ENCODE data around the gene MDH2.

Gene MDH2

DNA sequence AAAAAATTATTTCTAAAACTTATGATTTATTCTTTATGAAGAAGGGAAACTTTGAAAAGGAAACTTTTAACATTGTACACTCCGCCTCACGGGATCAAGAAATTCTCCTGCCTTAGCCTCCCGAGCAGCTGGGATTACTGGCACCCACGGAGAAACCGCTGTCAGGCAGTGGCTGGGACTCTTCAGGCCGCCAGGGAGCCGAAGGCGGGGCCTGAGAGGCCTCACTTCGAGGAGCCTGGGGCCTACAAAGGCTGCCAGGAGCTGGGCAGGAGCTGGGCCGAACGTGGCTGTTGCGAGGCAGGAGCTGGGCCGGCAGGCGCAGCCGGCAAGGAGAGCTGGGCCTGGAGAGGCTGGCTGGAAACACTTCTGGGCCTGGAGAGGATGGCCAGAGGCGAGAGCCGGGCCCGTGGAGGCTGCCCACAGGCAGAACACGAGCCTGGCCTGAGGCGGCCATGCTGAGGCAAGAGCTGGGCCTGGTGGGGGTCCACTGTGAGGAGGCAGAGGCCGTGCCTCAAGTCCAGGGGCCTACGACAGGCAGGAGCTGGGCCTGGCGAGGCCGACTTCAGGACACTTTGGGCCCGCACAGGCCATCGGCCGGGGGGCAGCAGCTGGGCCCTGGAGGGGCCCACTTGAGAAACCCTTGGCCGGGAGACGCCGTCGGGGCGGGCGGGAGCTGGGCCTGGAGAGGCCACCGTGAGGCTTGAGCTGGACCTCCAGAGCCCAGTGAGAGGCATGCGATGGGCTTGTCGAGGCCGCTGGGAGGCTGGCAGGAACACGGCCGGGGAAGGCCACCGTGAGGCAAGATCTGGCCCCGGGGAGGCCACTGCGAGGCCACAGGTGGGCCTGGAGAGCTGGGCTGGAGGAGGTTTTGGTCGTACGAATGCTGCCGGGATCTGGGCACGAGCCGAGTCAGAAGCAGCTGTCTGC lies 23.7 kb downstream of the MDH2 start:
- no peak for TF ChIP-seq CTCF (IDR thresholded peaks at IDR 0.05; ENCODE audit: extremely low read depth, insufficient read depth, missing control alignments)
- DNase-seq (ENCODE audit: low spot score): no peak
- in situ Hi-C loops (cut with MboI; ENCODE audit: low pct_unique_long_range_greater_than_20kb, low sequenced_read_pairs, unreplicated experiment): no loop called here

- no peak for TF ChIP-seq CTCF (IDR thresholded peaks at IDR 0.05; ENCODE audit: extremely low read depth, insufficient read depth, missing control alignments)
- in situ Hi-C loops (cut with MboI; ENCODE audit: low pct_unique_long_range_greater_than_20kb, low sequenced_read_pairs, unreplicated experiment): no loop called here
Observed at GRCh38 chr7:76072243-76073148, 24.6 kb downstream of the MDH2 start.

GRCh38 chr7:76073335-76073990 lies 25.6 kb downstream of the MDH2 start:
- in situ Hi-C loops (cut with MboI; ENCODE audit: low pct_unique_long_range_greater_than_20kb, low sequenced_read_pairs, unreplicated experiment): no loop called here
- DNase-seq (ENCODE audit: low spot score): no peak
- TF ChIP-seq CTCF (IDR thresholded peaks at IDR 0.05; ENCODE audit: extremely low read depth, insufficient read depth, missing control alignments): no peak

More at GRCh38 chr7:76072243-76073148, 24.6 kb downstream of the MDH2 start:
- DNase-seq (ENCODE audit: low spot score): no peak

DNA sequence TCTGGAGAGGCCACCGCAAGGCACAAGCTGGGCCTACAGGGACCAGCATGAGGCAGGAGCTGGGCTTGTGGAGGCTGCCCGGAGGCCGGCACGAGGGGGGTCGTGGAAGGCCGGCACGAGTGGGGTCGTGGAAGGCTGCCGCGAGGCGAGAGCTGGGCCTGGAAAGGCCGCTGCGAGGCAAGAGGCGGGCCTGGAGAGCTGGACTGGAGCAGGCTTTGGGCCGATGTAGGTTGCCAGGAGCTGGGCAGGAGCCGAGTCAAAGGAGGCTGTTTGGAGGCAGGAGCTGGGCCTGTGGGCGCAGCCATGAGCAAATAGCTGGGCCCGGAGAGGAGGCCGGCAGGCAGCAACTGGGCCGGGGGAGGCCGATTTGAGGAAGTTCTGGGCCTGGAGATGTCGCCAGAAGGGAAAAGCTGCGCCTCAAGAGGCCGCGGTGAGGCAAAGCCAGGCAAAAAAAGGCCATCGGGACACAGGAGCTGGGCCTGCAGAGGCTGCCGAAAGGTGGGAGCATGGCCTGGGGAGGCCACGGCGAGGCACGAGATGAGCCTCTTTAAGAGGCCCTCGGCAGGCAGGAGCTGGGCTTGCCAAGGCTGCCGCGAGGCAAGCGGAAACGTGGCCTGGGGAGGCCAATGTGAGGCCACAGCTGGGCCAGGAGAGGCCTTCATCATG lies 26.5 kb downstream of the MDH2 start:
- in situ Hi-C loops (cut with MboI; ENCODE audit: low pct_unique_long_range_greater_than_20kb, low sequenced_read_pairs, unreplicated experiment): no loop called here
- TF ChIP-seq CTCF (IDR thresholded peaks at IDR 0.05; ENCODE audit: extremely low read depth, insufficient read depth, missing control alignments): no peak
- DNase-seq (ENCODE audit: low spot score): no peak

- TF ChIP-seq CTCF (IDR thresholded peaks at IDR 0.05; ENCODE audit: extremely low read depth, insufficient read depth, missing control alignments): no peak
- no peak for DNase-seq (ENCODE audit: low spot score)
Observed at GRCh38 chr7:76074972-76075370, 27.1 kb downstream of the MDH2 start.

GRCh38 chr7:76076995-76077394 lies 29.1 kb downstream of the MDH2 start:
- in situ Hi-C loops (cut with MboI; ENCODE audit: low pct_unique_long_range_greater_than_20kb, low sequenced_read_pairs, unreplicated experiment): no loop called here
- DNase-seq (ENCODE audit: low spot score): no peak
- TF ChIP-seq CTCF (IDR thresholded peaks at IDR 0.05; ENCODE audit: extremely low read depth, insufficient read depth, missing control alignments): no peak

More at GRCh38 chr7:76074972-76075370, 27.1 kb downstream of the MDH2 start:
- in situ Hi-C loops (cut with MboI; ENCODE audit: low pct_unique_long_range_greater_than_20kb, low sequenced_read_pairs, unreplicated experiment): no loop called here

Data from GM13977 (cell line).